OCI-M1 (cell line): ENCODE results near the gene GABBR2.

Experiments used
- DNase-seq: peaks from one replicate; lab custom pipeline; 2025; lab: John Stamatoyannopoulos, UW

GABBR2 gene

DNA sequence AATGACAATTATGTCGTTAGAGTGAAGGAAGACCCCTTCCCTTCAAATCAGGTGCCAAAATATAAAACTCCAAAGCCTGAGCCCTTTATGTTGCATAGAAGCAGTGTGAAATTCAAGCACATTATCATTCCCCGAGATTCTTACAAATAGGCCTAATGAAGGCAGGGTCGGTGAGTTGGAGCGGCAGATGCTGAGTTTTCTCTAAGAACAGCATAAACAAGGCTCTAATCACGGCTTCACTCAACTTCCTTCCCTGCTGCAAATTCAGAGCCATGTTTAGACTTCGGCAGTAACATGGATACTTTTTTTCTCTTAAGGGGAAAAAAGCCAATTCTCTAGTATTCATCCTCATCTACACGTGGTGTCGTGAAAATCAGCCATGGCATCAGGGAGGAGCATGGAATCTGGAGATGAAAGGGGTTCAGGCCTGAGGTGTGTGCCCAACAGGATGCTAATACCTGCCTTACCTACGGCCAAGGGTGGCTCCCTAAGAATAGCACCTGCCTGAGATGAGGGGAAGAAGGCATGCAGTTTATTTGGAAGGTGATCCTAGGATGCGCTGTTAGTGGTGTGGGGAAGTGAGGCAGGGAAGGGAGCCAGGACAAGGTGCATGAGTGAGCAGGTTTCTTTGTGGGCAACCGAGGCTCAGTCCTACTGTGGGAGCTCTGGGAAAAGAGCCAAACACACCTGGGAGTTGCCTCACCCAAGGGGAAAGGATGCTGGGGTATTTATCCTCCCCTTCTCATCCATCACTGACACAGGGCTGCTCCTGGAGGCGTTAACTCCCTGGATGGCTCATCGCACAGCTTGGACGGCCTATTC lies 306.5 kb downstream of the GABBR2 start:
- DNase-seq, result no peak

- peak; percentile 24 for DNase-seq
Observed at GRCh38 chr9:98401140-98402018, 307.4 kb downstream of the GABBR2 start.

DNA sequence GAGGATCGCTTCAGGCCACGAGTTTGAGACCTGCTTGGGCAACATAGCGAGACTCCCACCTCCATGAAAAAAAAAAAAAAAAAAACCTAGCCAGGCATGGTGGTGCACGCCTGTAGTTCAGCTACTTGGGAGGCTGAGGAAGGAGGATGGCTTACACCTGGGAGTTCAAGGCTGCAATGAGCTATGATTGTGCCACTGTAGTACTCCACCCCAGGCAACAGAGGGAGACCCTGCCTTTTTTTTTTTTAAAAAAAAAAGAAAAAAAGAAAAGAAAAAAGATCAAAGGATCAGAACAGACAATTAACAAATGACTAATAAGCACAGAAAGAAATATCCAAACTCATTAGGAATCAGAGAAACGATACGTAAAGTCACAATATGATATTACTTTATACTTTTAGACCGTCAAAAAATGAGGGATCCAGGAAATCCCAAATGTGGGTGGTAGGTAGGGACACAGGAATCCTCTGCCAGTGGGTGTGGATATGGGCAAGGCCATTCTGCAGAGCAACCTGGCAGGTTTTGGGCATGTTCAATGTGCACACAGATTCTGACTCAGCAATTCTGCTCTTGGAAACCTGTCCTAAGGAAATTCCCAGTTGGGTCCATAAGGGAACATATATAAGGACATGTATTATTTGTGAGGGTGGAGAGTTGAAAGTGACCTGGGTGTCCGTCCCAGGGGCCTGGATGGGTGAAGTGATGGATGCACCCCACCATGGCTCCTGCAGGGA lies 308.6 kb downstream of the GABBR2 start:
- no peak for DNase-seq

- DNase-seq, result no peak
Observed at GRCh38 chr9:98396656-98397055, 312.1 kb downstream of the GABBR2 start.

GRCh38 chr9:98396236-98396635 lies 312.5 kb downstream of the GABBR2 start:
- DNase-seq, result no peak

DNA sequence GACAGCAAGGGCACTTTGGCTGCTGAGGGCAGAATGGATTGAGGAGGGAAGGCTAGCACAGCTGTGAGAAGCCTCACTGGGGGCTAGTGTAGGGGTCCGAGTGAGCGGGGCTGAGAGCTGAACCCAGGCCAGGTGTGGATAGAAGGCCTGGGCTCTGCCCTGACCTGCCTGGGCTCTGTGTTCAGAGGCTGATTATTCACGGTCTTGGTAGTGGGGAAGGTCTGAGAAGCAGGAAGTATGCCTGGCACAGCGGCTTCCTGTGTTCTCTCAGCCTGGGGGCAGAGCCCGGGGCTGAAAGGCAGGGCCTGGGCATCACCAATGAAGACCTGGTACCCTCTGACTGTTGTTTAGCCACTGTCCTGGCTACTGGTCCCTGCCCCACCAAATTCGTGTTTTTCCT lies 316.9 kb downstream of the GABBR2 start:
- DNase-seq, result no peak

- no peak for DNase-seq
Observed at GRCh38 chr9:98391406-98391805, 317.3 kb downstream of the GABBR2 start.

DNA sequence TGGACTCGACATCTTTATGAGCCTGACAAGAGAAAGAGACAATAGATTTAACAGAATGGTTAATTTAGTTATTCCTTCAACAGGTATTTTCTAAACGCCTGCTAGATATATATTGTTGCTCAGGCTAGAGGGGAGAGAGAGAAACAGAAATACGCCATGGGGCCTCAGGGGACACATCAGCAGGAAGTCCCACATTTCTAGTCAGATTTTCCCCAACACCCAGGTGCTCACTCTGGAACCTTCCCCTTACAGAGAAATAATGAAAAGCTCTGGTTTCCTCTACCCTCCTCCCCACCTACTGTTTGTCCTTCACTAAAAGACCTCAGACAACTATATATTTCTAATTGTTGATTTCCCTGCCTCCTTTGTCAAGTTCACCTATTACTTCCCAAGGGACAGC lies 323.0 kb downstream of the GABBR2 start:
- DNase-seq, result no peak

DNA sequence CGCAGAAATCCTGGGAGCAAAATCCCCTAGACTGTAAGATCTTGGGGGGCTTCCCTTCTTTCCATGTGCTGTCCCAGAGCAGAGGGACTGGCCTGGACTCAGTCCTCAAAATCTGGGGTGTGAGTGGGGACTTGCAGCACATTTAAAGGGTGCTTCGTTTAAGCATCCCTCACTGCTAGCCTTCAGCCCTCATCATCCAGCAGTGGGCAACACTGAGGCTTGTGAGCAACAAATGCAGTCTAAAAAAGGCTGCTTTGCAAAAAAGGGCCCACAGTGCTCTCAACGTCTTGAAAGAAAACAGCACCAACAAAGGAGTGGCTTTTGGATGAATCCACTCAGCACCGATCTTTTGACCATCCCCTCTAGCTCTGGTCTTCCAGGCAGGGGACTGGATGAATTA lies 325.0 kb downstream of the GABBR2 start:
- no peak for DNase-seq

- no peak for DNase-seq
Observed at GRCh38 chr9:98381311-98382103, 327.2 kb downstream of the GABBR2 start.

GRCh38 chr9:98380065-98380681 lies 328.6 kb downstream of the GABBR2 start:
- DNase-seq, result no peak

DNA sequence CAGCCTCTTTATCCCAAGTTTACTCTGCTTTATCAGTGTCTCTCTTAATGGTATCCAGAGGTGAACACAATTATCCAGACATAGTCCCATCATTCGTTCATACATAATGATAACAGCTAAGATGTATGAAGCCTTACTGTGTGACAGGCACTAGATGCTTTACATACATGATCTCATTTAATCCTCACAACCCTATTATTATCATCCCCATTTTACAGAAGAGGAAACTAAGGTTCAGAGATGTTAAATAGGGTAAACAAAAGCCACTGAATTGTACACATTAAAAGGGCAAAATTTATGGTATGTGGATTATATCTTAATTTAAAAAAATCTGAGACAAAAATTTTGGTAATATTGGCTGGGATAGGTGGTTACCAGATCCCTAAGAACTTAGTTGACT lies 329.2 kb downstream of the GABBR2 start:
- DNase-seq, result no peak

DNA sequence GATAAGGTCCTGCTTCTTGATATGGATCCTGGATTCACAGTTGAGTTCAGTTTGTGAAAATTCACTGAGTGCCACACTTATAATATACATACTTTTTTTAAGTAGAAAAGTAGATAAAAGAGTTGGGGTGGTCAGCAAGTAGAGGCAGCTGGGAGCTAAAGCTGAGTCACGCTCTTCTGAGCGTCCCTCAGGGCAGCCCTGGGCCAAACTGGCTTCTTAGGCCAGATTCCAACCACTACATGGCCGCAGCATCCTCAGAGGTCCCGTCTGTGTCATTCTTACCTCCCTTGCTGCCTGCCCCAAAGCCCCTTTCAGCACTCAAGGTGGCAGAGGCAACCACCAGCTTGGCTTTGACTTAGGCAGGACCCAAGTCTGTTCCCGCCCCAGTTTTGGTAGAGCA lies 329.9 kb downstream of the GABBR2 start:
- DNase-seq, result no peak

GRCh38 chr9:98378206-98378780 lies 330.4 kb downstream of the GABBR2 start:
- DNase-seq, result no peak

DNA sequence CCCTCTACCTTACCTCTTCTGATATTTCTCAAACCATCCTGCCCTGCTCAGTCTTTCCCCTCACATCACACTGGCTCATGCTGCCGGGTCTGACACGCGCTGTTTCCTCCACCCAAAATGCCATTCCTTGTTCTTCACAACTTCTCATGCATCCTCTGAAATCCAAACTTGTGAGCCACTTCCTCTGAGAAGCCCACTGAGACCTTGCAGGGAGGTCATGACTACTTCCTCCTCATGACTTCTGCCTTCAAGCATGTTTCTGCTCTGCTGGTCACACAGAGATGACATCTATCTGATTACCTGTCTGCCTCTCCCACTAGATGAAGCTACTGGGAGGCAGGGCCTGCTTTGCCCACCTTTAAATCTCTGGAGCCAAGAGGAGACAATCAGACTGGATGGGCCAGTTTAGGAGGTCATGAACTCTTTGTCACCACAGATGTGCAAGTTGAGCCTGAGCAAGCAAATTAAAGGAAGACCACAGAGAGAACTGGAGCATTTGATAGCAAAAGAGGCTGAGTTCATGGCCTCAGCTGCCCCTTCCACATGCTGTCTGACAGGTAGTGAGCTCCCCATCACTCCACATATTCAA lies 333.5 kb downstream of the GABBR2 start:
- peak; percentile 41 for DNase-seq

DNA sequence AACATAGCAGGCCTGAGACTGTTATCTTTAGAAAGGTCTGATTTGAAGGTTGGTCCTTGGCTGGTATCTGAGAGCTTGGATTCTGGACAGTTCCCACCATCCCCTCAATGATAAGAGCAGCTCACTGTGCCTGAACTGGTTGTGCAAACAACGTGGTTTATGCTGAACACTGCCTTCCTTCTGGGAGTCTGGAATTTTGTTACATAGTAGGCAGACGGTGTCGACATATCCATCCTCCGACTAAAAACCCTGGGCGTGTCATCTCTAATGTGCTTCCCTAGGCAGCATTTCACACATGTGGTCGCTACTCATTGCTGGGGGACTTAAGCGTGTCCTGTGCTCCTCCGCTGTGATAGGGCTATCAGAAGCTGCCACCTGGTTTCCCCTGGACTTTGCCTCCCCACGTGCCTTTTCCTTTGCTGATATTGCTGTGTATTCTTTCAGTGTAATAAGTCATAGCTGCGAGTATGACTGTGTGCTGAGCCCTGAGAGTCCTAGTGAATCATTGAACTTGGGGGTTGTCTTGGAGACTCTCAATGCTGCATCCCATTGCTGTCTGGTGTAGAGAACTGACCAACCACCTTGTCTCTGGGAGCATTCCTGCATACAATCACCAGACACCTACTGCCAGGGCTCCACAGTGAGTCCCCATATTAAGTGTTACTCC lies 334.2 kb downstream of the GABBR2 start:
- peak; percentile 78 for DNase-seq

- DNase-seq, result no peak
Observed at GRCh38 chr9:98373609-98374008, 335.1 kb downstream of the GABBR2 start.

GRCh38 chr9:98372077-98372836 lies 336.5 kb downstream of the GABBR2 start:
- no peak for DNase-seq

GRCh38 chr9:98370976-98371315 lies 337.8 kb downstream of the GABBR2 start:
- DNase-seq, result no peak
